ENCODE results near the gene SOHLH1. TPM values are rescaled to one million over a fixed set of nuclear protein-coding genes. Genes with fewer than 3 reads are reported as not detected.

The SOHLH1 gene
- total RNA-seq, 1 donor from 2014 or later, result not detected

- H3K36me3 Mint-ChIP-seq (ENCODE audit: low read depth), result no peaks in the 10 kb centered on the region
These were observed 38.9 kb downstream of the SOHLH1 start for GRCh38 chr9:135660407-135660806.

GRCh38 chr9:135659252-135659651, 40.0 kb downstream of the SOHLH1 start:
- intact Hi-C loops (cut with micrococcal nuclease), result no loop called here
- Mint-ChIP-seq H3K9me3 (no peaks in the 10 kb centered on the region), H3K27ac (no peak overlapping the region), H3K36me3 (ENCODE audit: low read depth) (no peaks in the 10 kb centered on the region), H3K27me3 (no peaks in the 10 kb centered on the region), H3K4me3 (no peak overlapping the region), H3K4me1 (no peaks in the 10 kb centered on the region)
- no peak for DNase-seq

More at GRCh38 chr9:135660407-135660806, 38.9 kb downstream of the SOHLH1 start:
- intact Hi-C loops (cut with micrococcal nuclease), result no loop called here
- Mint-ChIP-seq H3K9me3 (no peaks in the 10 kb centered on the region), H3K27me3 (no peaks in the 10 kb centered on the region), H3K27ac (no peak overlapping the region), H3K4me3 (no peak overlapping the region), H3K4me1 (no peaks in the 10 kb centered on the region)
- DNase-seq, result no peak

- Mint-ChIP-seq H3K9me3 (no peaks in the 10 kb centered on the region), H3K27me3 (no peaks in the 10 kb centered on the region), H3K4me3 (no peak overlapping the region), H3K36me3 (ENCODE audit: low read depth) (no peaks in the 10 kb centered on the region), H3K27ac (no peak overlapping the region), H3K4me1 (no peaks in the 10 kb centered on the region)
- intact Hi-C loops (cut with micrococcal nuclease), result no loop called here
- no peak for DNase-seq
These were observed 41.9 kb downstream of the SOHLH1 start for GRCh38 chr9:135657416-135657815.

GRCh38 chr9:135655317-135655716, 44.0 kb downstream of the SOHLH1 start:
- no peaks in the 10 kb centered on the region for H3K4me1 Mint-ChIP-seq
- no peak overlapping the region for H3K27ac Mint-ChIP-seq
- no peak overlapping the region for H3K4me3 Mint-ChIP-seq
- peaks cover 6% of the 10 kb centered on the region for H3K9me3 Mint-ChIP-seq
- no peaks in the 10 kb centered on the region for H3K27me3 Mint-ChIP-seq
- intact Hi-C loops (cut with micrococcal nuclease), result no loop called here
- no peak for DNase-seq
- no peaks in the 10 kb centered on the region for H3K36me3 Mint-ChIP-seq (ENCODE audit: low read depth)

GRCh38 chr9:135650408-135650807, 48.9 kb downstream of the SOHLH1 start:
- no peak for DNase-seq
- Mint-ChIP-seq H3K27ac (no peak overlapping the region), H3K4me1 (no peaks in the 10 kb centered on the region), H3K4me3 (no peak overlapping the region), H3K27me3 (no peaks in the 10 kb centered on the region), H3K36me3 (ENCODE audit: low read depth) (no peaks in the 10 kb centered on the region), H3K9me3 (peaks cover 31% of the 10 kb centered on the region)
- intact Hi-C loops (cut with micrococcal nuclease), result no loop called here

- Mint-ChIP-seq H3K36me3 (ENCODE audit: low read depth) (no peaks in the 10 kb centered on the region), H3K4me1 (no peaks in the 10 kb centered on the region), H3K9me3 (peaks cover 40% of the 10 kb centered on the region), H3K4me3 (no peak overlapping the region), H3K27ac (no peak overlapping the region), H3K27me3 (no peaks in the 10 kb centered on the region)
- intact Hi-C loops (cut with micrococcal nuclease), result no loop called here
- DNase-seq, result no peak
These were observed 49.8 kb downstream of the SOHLH1 start for GRCh38 chr9:135649508-135649907.

GRCh38 chr9:135648494-135649410, 50.5 kb downstream of the SOHLH1 start:
- Mint-ChIP-seq H3K9me3 (peaks cover 41% of the 10 kb centered on the region), H3K27ac (no peak overlapping the region), H3K4me1 (no peaks in the 10 kb centered on the region), H3K36me3 (ENCODE audit: low read depth) (no peaks in the 10 kb centered on the region), H3K4me3 (no peak overlapping the region), H3K27me3 (no peaks in the 10 kb centered on the region)
- intact Hi-C loops (cut with micrococcal nuclease), result no loop called here
- DNase-seq, result no peak

GRCh38 chr9:135647884-135648283, 51.4 kb downstream of the SOHLH1 start:
- H3K9me3 Mint-ChIP-seq, result peaks cover 41% of the 10 kb centered on the region
- no peaks in the 10 kb centered on the region for H3K27me3 Mint-ChIP-seq
- no peak overlapping the region for H3K27ac Mint-ChIP-seq
- H3K4me3 Mint-ChIP-seq, result no peak overlapping the region
- intact Hi-C loops (cut with micrococcal nuclease), result no loop called here
- DNase-seq, result no peak
- H3K4me1 Mint-ChIP-seq, result no peaks in the 10 kb centered on the region
- no peaks in the 10 kb centered on the region for H3K36me3 Mint-ChIP-seq (ENCODE audit: low read depth)

- DNase-seq, result no peak
- no peaks in the 10 kb centered on the region for H3K4me1 Mint-ChIP-seq
- H3K36me3 Mint-ChIP-seq (ENCODE audit: low read depth), result no peaks in the 10 kb centered on the region
- no peaks in the 10 kb centered on the region for H3K27me3 Mint-ChIP-seq
- intact Hi-C loops (cut with micrococcal nuclease), result no loop called here
- H3K9me3 Mint-ChIP-seq, result peaks cover 33% of the 10 kb centered on the region
- H3K4me3 Mint-ChIP-seq, result no peak overlapping the region
- no peak overlapping the region for H3K27ac Mint-ChIP-seq
These were observed 54.6 kb downstream of the SOHLH1 start for GRCh38 chr9:135644631-135645218.

Other genes with a start within 250 kb of the SOHLH1 start
- gene PPP1R26, start 219.7 kb downstream of the SOHLH1 start, total RNA-seq, result 0.69 and 0.82 TPM in 2 replicates
- gene MRPS2, start 198.8 kb downstream of the SOHLH1 start, total RNA-seq, result 66.4 and 69.7 TPM in 2 replicates
- not detected in 2 replicates for gene LCN1, start 178.0 kb downstream of the SOHLH1 start, total RNA-seq
- gene OBP2A, start 153.4 kb downstream of the SOHLH1 start, total RNA-seq, result not detected in 2 replicates
- not detected in 2 replicates for gene PAEP, start 137.7 kb downstream of the SOHLH1 start, total RNA-seq
- gene GLT6D1, start 59.9 kb downstream of the SOHLH1 start, total RNA-seq, result not detected in 2 replicates
- not detected in 2 replicates for gene LCN9, start 36.2 kb downstream of the SOHLH1 start, total RNA-seq
- not detected in 2 replicates for gene KCNT1, start 2.7 kb upstream of the SOHLH1 start, total RNA-seq
- gene CAMSAP1, start 208.1 kb upstream of the SOHLH1 start, total RNA-seq, result 45.2 and 49.9 TPM in 2 replicates

Data from activated CD4-positive, alpha-beta T cell treated with anti-CD3 and anti-CD28 coated beads, Interleukin-2, amount 10 ng/mL, durations not matched to agents 24 days and 14 days (primary cell).